ENCODE measurements around the gene ZGRF1. TPM values are rescaled to one million over a fixed set of nuclear protein-coding genes. Genes with fewer than 3 reads are reported as not detected.

ZGRF1 gene
- total and polyA plus RNA-seq, 10 of the 15 experiments (the other 5 are each of a cell fraction or from before 2014, with no cell fraction given) = 8.5 to 32.1 (median 20.1) TPM

GRCh38 chr4:112552668-112553067, 84.0 kb downstream of the ZGRF1 start (continued):
- TF ChIP-seq, protein P1, sequence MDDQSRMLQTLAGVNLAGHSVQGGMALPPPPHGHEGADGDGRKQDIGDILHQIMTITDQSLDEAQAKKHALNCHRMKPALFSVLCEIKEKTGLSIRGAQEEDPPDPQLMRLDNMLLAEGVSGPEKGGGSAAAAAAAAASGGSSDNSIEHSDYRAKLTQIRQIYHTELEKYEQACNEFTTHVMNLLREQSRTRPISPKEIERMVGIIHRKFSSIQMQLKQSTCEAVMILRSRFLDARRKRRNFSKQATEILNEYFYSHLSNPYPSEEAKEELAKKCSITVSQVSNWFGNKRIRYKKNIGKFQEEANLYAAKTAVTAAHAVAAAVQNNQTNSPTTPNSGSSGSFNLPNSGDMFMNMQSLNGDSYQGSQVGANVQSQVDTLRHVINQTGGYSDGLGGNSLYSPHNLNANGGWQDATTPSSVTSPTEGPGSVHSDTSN (IDR thresholded peaks at IDR 0.05; ENCODE audit: insufficient replicate concordance, low read depth, low read length) = no peak
- TF ChIP-seq BMI1 (IDR thresholded peaks at IDR 0.05; ENCODE audit: borderline replicate concordance) = no peak

GRCh38 chr4:112550728-112551127, 86.0 kb downstream of the ZGRF1 start:
- no peak overlapping the region for H3K4me2 ChIP-seq (ENCODE audit: control insufficient read depth, insufficient read depth)
- no peak overlapping the region for H2AFZ ChIP-seq (ENCODE audit: control insufficient read depth, low read depth, low read length)
- no TSS peak for BruUV-seq (replicated peaks)
- in situ Hi-C loops (cut with MboI) (no loop called here), intact Hi-C loops (cut with micrococcal nuclease; ENCODE audit: unreplicated experiment) (no loop called here)
- ATAC-seq (no peak), DNase-seq (ENCODE audit: low read depth, low spot score) (no peak), FAIRE-seq (no peak)
- no peaks in the 10 kb centered on the region for H3K27me3 ChIP-seq (replicated peaks in 1 of 2; ENCODE audit: control insufficient read depth in 2 of 2, insufficient read depth in 2 of 2, low read length in 1 of 2)
- no peaks in the 10 kb centered on the region; a peak in 1 of 4 replicates for H3K36me3 ChIP-seq (ENCODE audit: control insufficient read depth in 2 of 2, insufficient read depth in 2 of 2, low read length in 1 of 2)
- no peaks in the 10 kb centered on the region for H3K4me1 ChIP-seq (ENCODE audit: control insufficient read depth, insufficient read depth, low read length)
- 97% methylated on average over 2 of the region's 2 CpGs for WGBS (ENCODE audit: insufficient coverage, insufficient replicate concordance, low lambda C conversion rate, missing lambda C conversion rate)
- ChIA-PET POLR2A (no interaction called here), CTCF (interaction anchor here (0.6 to 1.0 kb wide), 5 partner anchors 13 to 876 kb away, joined by 3 read pairs; no protein-coding TSS in a partner anchor), RAD21 (ENCODE audit: unreplicated experiment) (interaction anchor here (1.0 kb wide), 1 partner anchor 89 kb away, joined by 3 read pairs; no protein-coding TSS in a partner anchor), SMC1A (ENCODE audit: uncharacterized antibody, unreplicated experiment) (interaction anchor here (0.9 to 1.3 kb wide), 5 partner anchors 9 to 26 kb away, joined by 4 to 15 read pairs (median 4); no protein-coding TSS in a partner anchor)
- H3K9ac ChIP-seq (ENCODE audit: control insufficient read depth, insufficient read depth, low read length) = no peak overlapping the region
- no peak overlapping the region for H3K4me3 ChIP-seq
- H3K27ac ChIP-seq (ENCODE audit: control insufficient read depth, insufficient read depth) = no peak overlapping the region
- H3K79me2 ChIP-seq (ENCODE audit: control insufficient read depth, insufficient read depth, low read length) = no peaks in the 10 kb centered on the region
- H4K20me1 ChIP-seq (ENCODE audit: control insufficient read depth, insufficient read depth) = no peaks in the 10 kb centered on the region
- H3K9me3 ChIP-seq (replicated peaks; ENCODE audit: control insufficient read depth, insufficient read depth, low read length) = no peaks in the 10 kb centered on the region
- TF ChIP-seq NR2C2 (IDR thresholded peaks at IDR 0.05; ENCODE audit: borderline replicate concordance, control insufficient read depth, insufficient read length, low read depth) (no peak), ESRRA (IDR thresholded peaks at IDR 0.05; ENCODE audit: low read length) (no peak), NR2F1 (conservative IDR thresholded peaks at IDR 0.05) (no peak), CEBPZ (IDR thresholded peaks at IDR 0.05; ENCODE audit: low read depth, low read length) (no peak), CHD1 (IDR thresholded peaks at IDR 0.05; ENCODE audit: low read depth, low read length) (no peak), ZNF274 (IDR thresholded peaks at IDR 0.05; ENCODE audit: insufficient read depth, insufficient read length) (no peak), MLLT1 (IDR thresholded peaks at IDR 0.05) (no peak), ZBED1 (IDR thresholded peaks at IDR 0.05; ENCODE audit: borderline replicate concordance) (no peak), MEF2A (IDR thresholded peaks at IDR 0.05; ENCODE audit: insufficient read depth, low read depth, low read length) (no peak), HDAC6 (IDR thresholded peaks at IDR 0.05; ENCODE audit: unreplicated experiment) (no peak), HCFC1 (IDR thresholded peaks at IDR 0.05; ENCODE audit: low read length) (no peak)
- TF ChIP-seq, protein P2, sequence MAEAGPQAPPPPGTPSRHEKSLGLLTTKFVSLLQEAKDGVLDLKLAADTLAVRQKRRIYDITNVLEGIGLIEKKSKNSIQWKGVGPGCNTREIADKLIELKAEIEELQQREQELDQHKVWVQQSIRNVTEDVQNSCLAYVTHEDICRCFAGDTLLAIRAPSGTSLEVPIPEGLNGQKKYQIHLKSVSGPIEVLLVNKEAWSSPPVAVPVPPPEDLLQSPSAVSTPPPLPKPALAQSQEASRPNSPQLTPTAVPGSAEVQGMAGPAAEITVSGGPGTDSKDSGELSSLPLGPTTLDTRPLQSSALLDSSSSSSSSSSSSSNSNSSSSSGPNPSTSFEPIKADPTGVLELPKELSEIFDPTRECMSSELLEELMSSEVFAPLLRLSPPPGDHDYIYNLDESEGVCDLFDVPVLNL (IDR thresholded peaks at IDR 0.05; ENCODE audit: low read depth, low read length) = no peak
- TF ChIP-seq, protein P3, sequence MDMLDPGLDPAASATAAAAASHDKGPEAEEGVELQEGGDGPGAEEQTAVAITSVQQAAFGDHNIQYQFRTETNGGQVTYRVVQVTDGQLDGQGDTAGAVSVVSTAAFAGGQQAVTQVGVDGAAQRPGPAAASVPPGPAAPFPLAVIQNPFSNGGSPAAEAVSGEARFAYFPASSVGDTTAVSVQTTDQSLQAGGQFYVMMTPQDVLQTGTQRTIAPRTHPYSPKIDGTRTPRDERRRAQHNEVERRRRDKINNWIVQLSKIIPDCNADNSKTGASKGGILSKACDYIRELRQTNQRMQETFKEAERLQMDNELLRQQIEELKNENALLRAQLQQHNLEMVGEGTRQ (IDR thresholded peaks at IDR 0.05; ENCODE audit: borderline replicate concordance, low read depth, low read length) = no peak

All from GM12878 (cell line).